GM23248 (cell line): ENCODE measurements around the gene PFN3.

Source experiments
- EZH2 ChIP-seq: fragments of 200-600 bp; sonication (generic); IDR thresholded peaks from 2 replicates; pipeline ENCODE4 v1.6.1; 2018; ENCODE audit warnings: antibody characterized with exemption, mild to moderate bottlenecking; ENCODE audit not compliant: insufficient read depth, poor library complexity, severe bottlenecking
- EZH2phosphoT487 ChIP-seq: fragments of 200-600 bp; sonication (generic); IDR thresholded peaks from 2 replicates; pipeline ENCODE4 v1.6.1; 2018; ENCODE audit warnings: antibody characterized with exemption, moderate library complexity, mild to moderate bottlenecking, low read depth; ENCODE audit not compliant: insufficient read depth

- TF ChIP-seq EZH2 (no peak), EZH2phosphoT487 (no peak)
These were observed 40.6 kb downstream of the PFN3 start for GRCh38 chr5:177359860-177360259.
